Amygdala (tissue), 56 donors: ENCODE results near the gene SGCA.

Experiments used
- DNase-seq, 56 donors: peaks; one replicate each; lab custom pipeline; 2025; lab: John Stamatoyannopoulos, UW

Gene SGCA

DNA sequence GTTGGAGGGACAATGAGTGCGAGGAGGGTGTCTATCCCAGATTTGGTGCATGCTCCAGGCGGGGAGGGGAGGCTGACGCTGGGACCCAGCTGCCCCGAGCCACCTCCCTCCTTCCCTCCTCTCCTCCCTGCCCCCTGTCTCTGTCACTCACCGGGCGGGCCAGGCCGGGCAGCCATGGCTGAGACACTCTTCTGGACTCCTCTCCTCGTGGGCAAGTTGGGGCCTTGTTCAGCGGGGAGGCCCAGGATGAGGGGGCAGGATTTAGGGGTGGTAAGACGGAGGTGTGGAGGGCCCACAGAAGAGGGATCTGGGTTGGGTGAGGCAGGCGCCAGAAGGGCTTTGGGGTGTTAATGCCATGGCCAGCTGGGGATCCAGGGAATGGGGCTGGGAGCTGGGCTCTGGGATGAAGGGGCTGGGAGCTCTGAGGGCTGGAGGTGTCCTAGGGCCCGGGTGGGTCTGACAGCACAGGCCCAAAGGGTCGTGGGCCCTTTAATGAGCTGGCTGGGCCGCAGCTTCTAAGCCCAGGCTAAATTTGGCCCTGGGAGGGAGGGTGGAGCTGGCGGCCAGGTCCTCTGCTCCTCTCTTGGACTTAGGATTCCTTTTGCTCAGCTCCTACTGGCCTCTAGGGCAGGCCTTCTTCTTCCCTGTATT, at the start of gene SGCA:
Gene SGCA (plus strand): TSS at position 139 of the 651 bp plus-strand sequence. CDS start 36 bp downstream, at position 175.
- DNase-seq: no peak

DNA sequence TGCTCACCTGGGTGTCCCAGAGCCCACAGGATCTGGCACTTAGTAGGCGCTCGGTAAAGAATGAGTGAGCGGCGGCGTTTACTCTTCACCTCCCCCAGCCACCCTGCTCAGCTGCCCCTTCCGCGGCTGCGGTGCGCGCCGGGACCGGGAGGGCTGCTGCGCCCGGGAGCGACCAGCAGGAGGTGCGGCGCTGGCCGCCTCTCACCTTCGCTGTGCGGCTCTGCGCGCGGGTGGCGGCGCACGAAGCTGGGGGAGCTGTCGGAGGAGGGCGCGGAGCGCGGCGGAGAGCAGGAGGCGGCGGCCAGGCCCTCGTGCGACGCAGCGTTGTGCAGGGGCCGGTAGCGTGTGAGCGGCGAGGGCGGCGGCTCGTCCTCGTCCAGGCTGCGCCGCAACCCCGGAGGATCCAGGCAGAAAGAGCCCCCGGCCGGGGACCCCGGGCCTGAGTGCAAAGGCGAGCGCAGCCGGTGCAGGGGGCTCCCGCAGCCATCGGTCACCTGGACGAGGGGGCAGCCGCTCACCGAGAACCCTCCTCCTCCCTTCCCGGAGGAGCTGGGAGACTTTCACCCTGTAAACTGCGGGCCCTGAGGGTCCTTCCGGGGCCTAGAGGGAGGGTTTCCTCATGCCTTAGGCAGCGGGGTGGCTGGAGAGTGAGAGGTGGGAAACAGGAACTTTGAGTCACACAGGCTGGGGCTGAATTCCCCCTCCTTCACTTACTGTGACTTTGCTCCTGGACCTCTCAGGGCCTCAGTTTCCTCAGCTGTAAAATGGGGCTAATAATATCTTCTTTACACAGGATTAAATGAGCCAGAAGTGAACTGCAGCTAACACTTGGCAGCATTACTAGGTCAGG, 48.4 kb upstream of the SGCA start:
- peak in 3 of 56 donors; percentile 25 to 36 (median 26) for DNase-seq

DNA sequence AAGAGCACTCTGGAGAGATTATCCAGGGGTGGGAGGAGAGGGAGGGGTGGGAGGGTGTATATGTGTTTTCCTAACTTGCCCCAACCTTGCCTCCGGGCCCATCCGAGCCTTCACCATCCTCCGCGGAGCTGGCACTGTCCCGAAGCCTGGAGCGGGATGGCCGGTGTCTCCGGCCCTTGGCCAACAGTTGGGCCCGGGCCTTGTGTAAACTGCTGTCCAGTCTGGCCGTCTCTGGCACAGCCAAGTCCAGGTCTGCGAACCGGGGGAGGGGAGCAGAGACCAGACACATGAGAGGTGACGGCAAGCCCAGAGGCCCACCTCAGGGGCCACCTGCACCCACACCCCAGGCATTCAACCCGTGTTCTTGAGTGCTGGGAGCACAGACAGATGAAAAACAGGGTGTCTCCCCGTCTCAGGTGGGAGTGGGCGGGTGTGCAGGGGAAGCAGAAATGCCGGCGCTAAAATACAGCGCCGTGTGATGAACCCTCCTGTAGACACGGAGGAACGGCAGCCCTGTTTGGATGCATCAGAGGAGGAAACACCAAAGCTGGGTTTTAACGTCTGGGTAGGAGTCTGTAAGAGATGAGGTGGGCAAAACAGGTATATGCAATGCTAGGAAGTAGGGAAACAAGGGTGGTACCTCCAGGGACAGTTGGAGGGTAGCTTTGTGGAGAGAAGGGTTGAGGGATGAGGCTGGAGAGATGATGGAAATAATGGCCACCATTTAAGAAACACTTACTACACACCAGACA, 47.6 kb upstream of the SGCA start:
- DNase-seq: no peak

DNA sequence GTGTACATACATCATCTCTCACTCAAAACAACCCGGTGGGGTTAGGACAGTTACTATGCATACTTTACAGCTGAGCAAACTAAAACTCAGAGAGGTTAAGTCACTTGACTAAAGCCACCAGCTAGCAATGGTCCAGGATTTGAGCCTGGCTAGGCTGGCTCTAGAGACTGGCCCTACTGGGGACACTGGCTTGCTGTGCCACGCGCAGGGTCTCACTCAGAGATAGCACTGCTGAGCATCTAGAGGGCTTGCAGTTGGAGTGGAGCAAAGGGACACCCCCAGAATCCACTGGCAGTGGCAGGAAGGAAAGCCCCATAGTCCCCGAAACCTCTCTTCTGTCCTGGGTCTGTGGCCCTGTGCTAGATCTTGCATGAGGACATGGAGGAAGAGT, 47.0 kb upstream of the SGCA start:
- DNase-seq: no peak

DNA sequence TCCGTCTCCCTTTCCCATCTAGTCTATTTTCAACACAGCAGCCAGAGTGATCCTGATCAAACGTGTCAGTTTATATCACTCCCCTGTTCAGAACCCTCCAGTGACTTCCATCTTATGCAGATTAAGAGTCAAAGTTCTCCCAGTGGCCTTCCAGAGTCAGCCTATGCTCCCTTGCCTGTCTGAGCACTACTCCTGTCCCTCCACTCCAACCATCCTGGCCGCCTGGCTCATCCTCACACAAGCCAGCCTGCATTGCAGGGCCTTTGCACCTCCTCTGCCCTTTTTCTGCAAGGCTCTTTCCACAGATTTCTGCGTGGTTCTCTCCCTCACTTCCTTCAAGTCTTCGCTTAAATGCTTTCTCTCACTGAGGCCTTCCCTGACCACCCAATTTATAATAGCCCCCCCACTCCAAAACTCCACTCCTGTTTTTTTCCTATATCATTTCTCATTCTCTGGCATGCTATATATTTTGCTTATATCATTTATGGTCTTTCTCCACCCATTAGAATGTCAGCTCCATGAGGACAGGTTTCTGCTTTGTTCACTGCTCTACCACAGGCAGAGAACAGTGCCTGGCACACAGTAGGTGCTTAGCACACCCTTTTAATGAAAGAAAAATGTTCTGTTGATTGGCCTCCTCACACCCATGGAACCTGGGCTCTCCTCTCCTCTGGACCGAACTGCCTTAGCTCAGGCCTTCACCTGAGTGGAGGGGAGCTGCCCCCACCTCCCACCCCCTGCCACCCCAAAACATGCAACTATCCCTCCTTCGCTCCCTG, 45.1 kb upstream of the SGCA start:
- no peak for DNase-seq

DNA sequence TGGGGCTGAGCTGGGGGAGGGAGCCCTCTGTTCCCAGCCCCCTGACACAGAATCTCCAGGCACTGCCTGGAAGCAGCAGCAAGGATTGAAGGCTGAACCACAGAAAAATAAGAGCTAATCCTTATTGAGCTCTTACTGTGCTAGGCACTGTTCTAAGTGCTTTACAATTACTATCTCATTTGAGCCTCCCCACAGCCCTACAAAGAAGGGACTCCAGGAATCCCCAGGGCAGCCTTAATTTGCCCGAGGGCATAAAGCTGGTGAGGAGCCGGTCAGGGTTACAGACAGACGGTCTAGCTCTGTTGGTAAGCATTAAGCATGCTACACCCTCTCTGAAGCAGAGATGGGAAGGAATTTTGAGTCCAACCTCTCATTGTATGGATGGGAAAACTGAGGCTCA, 42.9 kb upstream of the SGCA start:
- DNase-seq: no peak

DNA sequence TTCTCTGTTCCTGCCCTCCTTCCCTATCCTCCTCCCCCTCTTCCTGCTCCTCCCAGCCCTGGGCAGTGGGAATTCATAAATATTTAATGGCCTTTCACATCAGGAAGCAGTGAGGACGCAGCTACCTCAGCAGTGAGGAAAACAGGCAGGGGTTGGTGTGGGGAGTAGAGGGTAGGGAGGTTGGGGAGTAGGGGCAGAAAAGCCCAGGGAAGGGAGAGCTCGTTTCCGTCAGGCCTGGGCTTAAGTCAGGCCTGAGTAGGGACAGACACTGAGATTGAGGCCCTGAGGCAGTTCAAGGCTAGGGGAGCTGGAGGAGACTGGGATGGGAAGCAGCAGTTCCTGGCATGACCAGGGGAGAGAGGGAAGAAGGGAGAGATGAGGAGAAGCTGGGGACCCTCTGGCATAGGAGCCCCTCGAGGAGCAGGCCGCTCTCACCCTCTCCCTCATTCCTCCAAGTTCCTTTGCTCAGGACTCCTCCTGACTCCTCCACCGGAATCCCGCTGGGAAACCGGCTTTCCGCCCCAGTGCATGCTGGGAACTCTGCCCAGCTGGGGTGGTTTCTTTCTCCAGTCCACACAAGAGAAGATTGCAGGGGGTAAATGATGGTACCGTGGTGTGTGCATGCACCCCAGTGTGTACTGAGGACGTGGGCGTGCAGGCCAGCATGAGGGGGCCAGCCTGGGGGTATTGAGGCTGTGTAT, 42.0 kb upstream of the SGCA start:
- DNase-seq: peak in 6 of 56 donors; percentile 7 to 30 (median 20)

DNA sequence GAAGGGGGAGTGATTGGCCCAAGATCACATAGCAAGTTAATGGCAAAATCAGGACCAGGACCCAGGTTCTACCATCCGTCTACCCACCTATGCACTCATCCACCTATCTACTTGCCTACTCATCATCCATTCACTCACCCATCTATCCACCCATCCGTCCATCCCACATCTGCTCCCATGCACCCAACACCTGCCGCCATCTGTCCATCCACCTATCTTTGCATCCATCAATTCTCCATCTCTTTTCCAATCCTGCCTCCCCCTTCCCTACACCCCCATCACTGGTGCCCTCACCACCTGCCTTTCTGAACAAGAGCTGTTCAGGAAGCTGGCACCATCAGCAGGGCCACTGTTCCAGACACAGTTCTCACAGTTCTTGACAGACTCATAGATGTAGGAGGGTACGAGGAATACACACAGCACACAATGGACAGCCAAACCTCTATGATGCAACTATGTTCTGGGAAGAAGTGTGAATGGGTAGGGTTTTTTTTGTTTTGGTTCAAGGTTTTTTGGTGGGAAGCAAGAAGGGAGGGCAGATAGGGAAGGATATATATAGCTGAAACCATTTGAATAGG, 40.3 kb upstream of the SGCA start:
- peak in 2 of 56 donors; percentile 18 to 31 for DNase-seq

DNA sequence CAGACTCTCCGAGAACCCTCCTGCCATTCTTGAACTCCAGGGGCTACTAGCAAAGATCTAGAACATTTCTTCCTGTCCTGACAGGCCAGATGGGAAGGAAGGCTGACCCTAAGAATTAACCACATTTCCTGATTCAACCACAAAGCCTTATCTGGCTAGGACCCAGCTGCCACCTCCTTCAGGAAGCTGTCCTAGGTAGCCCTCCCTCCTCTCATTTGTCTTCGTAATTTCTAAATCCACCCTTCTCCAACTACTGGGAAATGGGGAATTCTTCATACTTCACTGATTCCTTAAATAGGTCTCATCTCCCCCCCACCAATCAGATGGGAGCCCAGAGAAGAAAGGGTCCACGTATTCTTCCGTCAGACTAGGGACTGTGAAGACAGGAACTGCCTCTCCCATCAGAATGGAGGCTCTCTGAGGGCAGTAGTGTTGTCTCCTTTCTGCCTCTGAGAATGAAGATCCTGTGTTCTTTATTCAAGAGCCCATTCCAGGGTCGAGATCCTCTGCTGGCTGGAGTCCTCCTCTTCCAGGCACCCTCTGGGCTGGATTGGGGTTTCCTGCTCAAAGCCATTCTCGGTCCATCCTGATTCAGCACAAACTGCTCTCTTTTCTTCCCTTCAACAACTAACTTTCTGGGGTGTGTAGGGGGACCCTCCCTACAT, 38.0 kb upstream of the SGCA start:
- DNase-seq: no peak

DNA sequence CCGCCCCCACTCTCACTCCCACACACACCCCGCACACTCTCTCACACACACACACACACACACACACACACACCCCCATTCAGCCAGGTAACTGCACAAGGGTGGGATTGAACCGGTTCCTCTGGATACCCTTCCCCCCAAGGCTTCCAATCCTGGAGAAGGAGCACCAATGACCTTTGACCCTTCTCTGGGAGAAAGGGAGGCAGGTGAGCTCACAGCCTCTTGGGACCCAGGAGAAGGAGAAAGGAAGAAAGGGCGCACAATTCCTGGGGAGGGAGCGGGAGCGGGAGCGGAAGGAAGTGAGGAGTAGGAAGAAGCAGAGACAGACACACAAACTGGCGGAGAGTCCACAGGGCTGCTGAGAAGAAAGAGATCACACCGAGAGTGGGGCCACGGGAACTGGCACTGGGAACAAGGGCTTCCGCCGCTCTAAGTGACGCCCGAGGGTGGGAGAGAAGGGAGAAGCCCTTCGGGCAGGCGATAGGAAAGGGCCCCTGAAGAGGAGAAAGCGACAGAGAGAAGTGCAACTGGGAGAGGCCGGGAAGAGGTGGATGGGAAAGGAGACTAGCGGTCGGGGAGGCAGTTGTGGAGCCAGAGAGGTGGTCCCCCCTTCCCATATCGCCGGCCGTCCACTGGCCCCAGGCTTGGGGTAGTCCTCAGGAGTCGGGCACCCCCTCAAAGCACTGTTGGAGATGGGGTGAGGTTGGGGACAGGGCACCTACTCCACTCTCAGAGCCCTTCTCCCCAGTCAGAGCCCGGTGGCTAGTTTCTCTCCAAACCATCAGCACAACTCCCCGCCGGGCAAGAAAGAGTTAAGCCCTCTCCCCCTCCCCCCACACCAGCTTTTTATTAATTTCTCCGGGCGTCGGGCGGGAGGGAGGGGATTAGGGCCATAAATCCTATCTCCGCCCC, 37.1 kb upstream of the SGCA start:
- peak in 4 of 56 donors; percentile 13 to 53 (median 36) for DNase-seq

DNA sequence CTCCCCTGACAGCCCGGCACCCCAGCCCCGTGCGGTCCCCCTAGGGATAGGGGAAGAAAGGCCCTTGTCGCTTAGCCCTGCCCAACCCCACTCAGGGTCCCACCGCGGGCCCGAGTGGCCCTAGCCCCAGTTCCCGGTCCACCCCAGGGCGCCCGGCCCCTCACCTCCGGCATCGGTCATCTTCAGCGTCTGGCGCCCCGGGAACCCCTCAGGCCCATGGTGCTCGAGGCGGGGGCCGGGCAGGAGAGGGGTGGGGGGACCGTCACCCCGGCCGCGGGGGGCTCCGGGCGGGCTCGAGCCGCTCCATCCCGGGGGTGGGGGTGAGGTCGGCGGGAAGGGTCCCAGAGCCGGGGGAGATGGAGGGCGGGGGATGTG, 36.5 kb upstream of the SGCA start:
- peak in 1 of 56 donors; percentile 53 for DNase-seq

DNA sequence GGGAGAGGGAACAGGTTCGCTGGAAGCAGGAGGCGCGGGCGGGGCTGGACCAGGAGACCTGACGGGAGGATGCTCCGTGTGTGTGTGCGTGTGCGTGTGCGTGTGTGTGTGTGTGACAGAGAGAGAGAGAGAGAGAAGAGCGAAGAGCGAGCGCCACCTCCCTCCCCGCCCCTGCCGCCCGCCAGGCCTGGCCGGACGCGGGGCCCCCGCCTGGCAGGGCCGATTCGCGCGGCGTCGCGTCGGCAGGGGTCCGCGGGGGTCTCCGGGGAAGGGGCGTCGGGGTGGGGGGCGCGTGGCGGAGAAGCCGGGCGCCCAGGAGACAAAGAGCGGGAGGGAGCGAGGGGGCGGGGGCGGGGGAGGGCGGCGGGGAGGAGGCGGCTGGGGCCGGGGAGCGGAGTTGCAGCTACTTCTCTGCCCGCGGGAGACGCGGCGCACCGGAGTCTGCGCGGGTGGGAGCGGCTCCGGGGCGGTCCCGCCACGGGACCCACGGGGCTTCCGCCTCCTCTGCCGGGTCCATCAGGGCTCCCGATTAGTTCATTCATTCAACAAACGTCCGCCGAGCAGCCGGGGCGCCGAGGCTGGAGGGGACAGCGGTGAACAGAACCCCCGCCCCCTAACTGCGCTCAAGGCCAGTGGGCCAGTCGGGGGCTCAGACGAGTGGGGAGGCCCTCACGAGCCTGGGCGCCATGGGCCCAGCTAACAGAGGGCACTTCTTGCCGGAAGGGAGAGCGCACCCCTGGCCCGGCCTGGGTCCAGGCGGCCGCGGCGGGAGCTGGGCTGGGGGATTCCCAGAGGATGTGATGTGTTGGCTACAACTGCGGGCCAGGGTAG, 35.9 kb upstream of the SGCA start, which contains the start of gene SAMD14:
Gene SAMD14 (minus strand): TSS at position 433 of the 831 bp plus-strand sequence. CDS start 5,201 bp downstream, outside the sequence.
- DNase-seq: peak in 10 of 56 donors; percentile 20 to 54 (median 32)

DNA sequence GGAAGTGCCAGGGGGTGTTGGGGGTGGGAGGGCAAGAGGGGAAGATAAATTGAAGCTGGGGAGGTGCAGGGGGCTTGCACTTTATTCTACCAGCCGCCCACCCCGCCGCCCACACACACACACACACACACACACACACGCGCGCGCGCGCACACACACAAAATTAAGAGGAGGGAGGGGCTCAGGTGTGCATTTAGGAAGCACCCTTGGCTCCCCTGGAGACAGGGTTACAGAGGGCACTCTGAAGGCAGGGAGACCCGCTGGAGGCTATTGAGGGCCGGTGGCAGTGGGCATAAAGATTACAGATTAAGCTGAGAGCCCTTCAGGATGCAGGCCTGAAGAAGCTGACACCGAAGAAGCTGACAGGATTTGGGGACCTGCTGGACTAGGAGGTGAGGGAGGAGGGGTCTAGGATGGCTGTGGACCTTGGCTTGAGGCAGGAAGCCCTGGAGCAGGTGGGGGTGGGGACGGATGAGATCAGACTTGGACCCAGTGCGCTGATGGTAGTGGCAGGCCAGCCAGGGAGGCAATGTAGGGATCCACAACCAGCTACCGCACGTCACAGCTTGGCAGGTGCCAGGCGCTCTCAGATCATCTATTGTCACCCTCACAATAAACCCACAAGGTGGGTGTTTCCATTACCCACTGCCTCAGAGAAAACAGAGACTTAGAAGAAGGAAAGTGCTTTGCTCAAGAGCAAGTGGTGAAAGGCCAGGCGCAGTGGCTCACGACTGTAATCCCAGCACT, 35.1 kb upstream of the SGCA start:
- no peak for DNase-seq

DNA sequence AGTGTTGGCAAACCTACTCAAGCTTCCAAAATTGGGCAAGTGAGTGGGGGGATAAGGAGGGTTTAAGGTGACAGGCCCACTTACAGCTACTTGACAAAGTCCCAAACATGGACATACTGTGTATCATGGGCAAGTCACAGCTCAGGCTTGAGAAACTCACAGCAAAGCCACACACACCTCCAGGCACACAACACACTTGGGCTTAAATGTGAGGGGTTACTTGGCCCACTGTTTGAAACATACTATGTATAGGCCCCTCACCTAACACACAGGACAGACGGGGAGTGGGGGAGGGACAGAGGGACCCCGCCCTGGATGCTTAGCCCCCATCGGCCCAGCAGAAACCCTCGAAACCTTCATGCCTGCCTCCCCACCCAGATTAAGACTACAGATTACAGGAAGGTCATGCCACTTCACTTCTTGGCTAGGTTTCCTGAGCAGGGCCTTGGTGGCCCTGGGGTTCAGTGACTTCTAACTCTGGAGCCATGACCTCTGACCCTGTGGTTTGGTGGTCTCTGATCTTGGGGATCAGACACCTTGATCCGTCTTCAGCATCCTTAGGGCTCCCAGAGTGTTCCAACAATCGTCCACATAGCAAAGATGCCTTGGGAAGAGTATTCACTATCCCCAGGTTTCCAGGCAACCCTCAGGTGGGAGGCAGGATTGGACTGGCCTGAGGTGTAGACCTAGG, 33.6 kb upstream of the SGCA start:
- no peak for DNase-seq

DNA sequence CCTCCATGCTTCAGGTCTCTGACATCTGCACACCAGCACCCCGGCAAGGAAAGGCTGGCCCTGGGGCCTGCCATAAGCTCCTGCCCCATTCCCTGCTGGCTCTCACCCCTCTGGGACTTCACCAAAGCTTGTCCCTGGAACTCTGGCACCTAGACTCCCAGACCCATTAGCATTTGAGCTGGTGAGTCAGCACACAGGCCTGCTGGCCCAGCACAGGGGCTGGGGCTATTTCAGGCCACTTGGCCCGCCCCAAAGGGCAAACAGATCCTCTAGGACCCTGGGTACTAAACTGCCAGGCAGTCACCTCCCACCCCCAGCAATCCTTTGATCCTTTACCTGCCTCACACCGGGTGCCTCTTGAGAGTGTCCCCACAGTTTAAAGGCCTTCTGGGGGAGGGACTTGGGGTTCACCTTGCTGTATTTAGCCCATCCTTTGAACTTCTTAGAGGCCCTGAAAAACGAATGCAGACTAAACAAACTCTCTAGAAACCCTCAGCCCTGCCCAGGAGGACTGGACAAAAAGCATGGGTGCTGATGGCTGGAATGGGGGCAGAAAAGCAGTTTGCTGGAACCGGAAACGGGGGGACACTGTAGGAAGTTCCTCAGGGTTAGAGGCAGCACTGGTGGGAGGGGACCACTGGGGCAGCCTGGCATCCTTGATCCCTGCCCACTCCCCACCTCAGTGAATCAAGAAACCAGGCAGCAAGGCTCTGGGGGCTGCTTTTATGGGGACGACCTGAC, 32.6 kb upstream of the SGCA start:
- peak in 13 of 56 donors; percentile 12 to 66 (median 33) for DNase-seq
